HepG2 (cell line): ENCODE results near the gene DLL3. TPM values are rescaled to one million over a fixed set of nuclear protein-coding genes. Genes with fewer than 3 reads are reported as not detected.

ENCODE experiments used
- ADNP ChIP-seq: sonication (generic); formaldehyde crosslinking; IDR thresholded peaks from 2 replicates; pipeline ENCODE4 v1.4.0; 2020; ENCODE audit warnings: missing genetic modification reagents
- AFF4 ChIP-seq: sonication (generic); formaldehyde crosslinking; IDR thresholded peaks from 2 replicates; pipeline ENCODE4 v1.4.0; 2020; ENCODE audit warnings: missing genetic modification reagents
- ARHGAP35 ChIP-seq: sonication (generic); formaldehyde crosslinking; IDR thresholded peaks from 2 replicates; pipeline ENCODE4 v1.9.0; 2022; ENCODE audit warnings: mild to moderate bottlenecking, inconsistent platforms, moderate library complexity, missing genetic modification reagents, borderline replicate concordance
- CBX1 ChIP-seq: IDR thresholded peaks from one replicate; pipeline ENCODE4 v1.6.1; 2016; ENCODE audit warnings: antibody characterized with exemption, low read depth
- CENPT ChIP-seq: sonication (generic); formaldehyde crosslinking; IDR thresholded peaks from 2 replicates; pipeline ENCODE4 v1.8.0; 2022; ENCODE audit warnings: low read depth, mild to moderate bottlenecking, moderate library complexity, missing genetic modification reagents
- DR1 ChIP-seq: sonication (generic); formaldehyde crosslinking; IDR thresholded peaks from 2 replicates; pipeline ENCODE4 v1.8.0; 2021; ENCODE audit warnings: mild to moderate bottlenecking, missing genetic modification reagents, inconsistent platforms
- EED ChIP-seq: sonication (generic); formaldehyde crosslinking; IDR thresholded peaks from 2 replicates; pipeline ENCODE4 v1.5.0; 2020; ENCODE audit warnings: mild to moderate bottlenecking, missing genetic modification reagents
- KAT7 ChIP-seq: IDR thresholded peaks from 2 replicates; pipeline ENCODE4 v1.6.1; 2018; ENCODE audit warnings: borderline replicate concordance, missing compliant biosample characterization
- NRL ChIP-seq: sonication (generic); formaldehyde crosslinking; IDR thresholded peaks from 2 replicates; pipeline ENCODE4 v1.5.0; 2020; ENCODE audit warnings: missing genetic modification reagents, mild to moderate bottlenecking, moderate library complexity, borderline replicate concordance
- REL ChIP-seq: sonication (generic); formaldehyde crosslinking; conservative IDR thresholded peaks from 2 replicates; pipeline ENCODE4 v1.8.0; 2022; ENCODE audit warnings: mild to moderate bottlenecking, missing genetic modification reagents, moderate library complexity
- SKIL ChIP-seq: sonication (generic); formaldehyde crosslinking; IDR thresholded peaks from 2 replicates; pipeline ENCODE4 v1.8.0; 2022; ENCODE audit warnings: missing genetic modification reagents, mild to moderate bottlenecking, moderate library complexity, borderline replicate concordance
- UBTF ChIP-seq: sonication (generic); formaldehyde crosslinking; IDR thresholded peaks from 2 replicates; pipeline ENCODE4 v1.4.0; 2020; ENCODE audit warnings: mild to moderate bottlenecking, missing genetic modification reagents
- USF2 ChIP-seq, 2 experiments: sonication (generic) in 1 of 2; formaldehyde crosslinking in 1 of 2; IDR thresholded peaks; 2 replicates each; pipeline versions ENCODE4 v1.5.1 to v1.6.1; 2011 to 2020; ENCODE audit warnings: borderline replicate concordance in 1 of 2, low read depth in 1 of 2, low read length in 1 of 2, mild to moderate bottlenecking in 1 of 2, missing genetic modification reagents in 1 of 2, moderate library complexity in 1 of 2
- YEATS2 ChIP-seq: sonication (generic); formaldehyde crosslinking; IDR thresholded peaks from 2 replicates; pipeline ENCODE4 v1.4.0; 2020; ENCODE audit warnings: missing genetic modification reagents, borderline replicate concordance
- ZNF180 ChIP-seq: sonication (generic); formaldehyde crosslinking; IDR thresholded peaks from 2 replicates; pipeline ENCODE4 v1.4.0; 2020; ENCODE audit warnings: low read depth, missing genetic modification reagents, borderline replicate concordance
- ZNF572 ChIP-seq: sonication (generic); formaldehyde crosslinking; IDR thresholded peaks from 2 replicates; pipeline ENCODE4 v1.5.1; 2020; ENCODE audit warnings: mild to moderate bottlenecking, missing genetic modification reagents
- ZNF773 ChIP-seq: sonication (generic); formaldehyde crosslinking; IDR thresholded peaks from 2 replicates; pipeline ENCODE4 v1.4.0; 2020; ENCODE audit warnings: missing genetic modification reagents, borderline replicate concordance
- polyA plus RNA-seq, 8 experiments: library from polyadenylated mRNA; depleted of rRNA in 3 of 8; stranded (reverse) in 7 of 8; unstranded in 1 of 8; fragments of >200 nt; fragmentation: Illumina TruSeq in 4 of 8; extraction: Trizol in 4 of 8; gene quantifications; 2 replicates each; pipeline versions ENCODE4 v1.2.1 to v1.2.3, GENCODE V29; 2011 to 2016; ENCODE audit warnings: low read depth in 4 of 8, missing spikeins in 1 of 8, mixed read lengths in 1 of 8; ENCODE audit not compliant: insufficient read depth in 1 of 8
- total RNA-seq, 5 experiments: library from RNA; depleted of rRNA; stranded (reverse); fragments of >200 nt; fragmentation: Illumina TruSeq; extraction: Trizol; gene quantifications; 2 replicates each; pipeline ENCODE4 v1.2.3, GENCODE V29; 2016; ENCODE audit warnings: low read depth in 1 of 5

Gene DLL3
- total and polyA plus RNA-seq, 2 of the 13 experiments (the other 11 are each of a cell fraction or from before 2014, with no cell fraction given), result 0.35 to 0.55 TPM

DNA sequence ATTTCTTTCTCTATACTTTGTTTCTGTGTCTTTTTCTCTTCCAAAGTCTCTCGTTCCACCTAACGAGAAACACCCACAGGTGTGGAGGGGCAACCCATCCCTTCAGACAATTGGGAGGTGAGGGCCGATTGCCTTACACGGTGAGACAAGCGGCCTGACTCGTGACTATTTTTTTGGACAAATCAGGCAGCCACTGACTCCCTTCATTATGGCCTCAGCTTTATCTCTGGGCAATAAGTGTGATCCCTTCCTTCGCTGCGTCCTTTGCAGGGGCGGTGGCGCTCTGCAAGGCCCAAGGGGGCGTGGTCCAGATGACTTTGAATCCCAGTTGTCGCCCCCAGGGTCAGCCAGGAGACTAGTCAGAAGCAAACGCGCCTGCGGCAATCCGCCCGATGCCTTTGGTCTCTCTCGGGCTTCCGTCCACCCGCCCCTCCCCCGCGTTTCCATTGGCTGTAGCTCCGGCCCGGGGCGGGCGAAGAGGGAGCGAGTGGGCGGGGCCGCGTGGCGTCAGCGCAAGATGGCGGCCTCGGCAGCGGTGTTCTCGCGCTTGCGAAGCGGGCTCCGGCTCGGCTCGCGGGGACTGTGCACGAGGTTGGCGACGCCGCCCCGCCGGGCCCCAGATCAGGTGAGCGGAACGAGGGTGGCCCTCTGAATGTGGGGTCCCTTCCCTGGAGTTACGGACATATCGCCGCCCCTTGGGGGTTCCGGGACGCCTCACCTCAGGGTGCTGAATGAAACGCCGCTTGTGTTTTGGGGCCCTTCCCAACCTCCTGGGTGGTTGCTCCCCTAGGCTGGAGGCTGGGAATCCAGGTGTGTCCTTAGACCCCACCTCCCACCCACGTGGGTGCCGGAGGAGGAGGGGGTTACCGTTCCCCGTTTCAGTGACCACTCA, 18.2 kb upstream of the DLL3 start, which contains the start of gene TIMM50 (continued):
- TF ChIP-seq ARHGAP35 (peak; percentile 35; the same call in 1 of the 2 replicates), EED (CRISPR knock-in tag) (no peak), SKIL (CRISPR knock-in tag) (peak; percentile 16; the same call in 1 of the 2 replicates), KAT7 (CRISPR knock-in tag) (peak; percentile 91; the same call in 1 of the 2 replicates), CBX1 (peak; percentile 68), ZNF773 (no peak), NRL (CRISPR knock-in tag) (peak; percentile 80), CENPT (CRISPR knock-in tag) (no peak), ADNP (CRISPR knock-in tag) (no peak), YEATS2 (CRISPR knock-in tag) (peak; percentile 88; the same call in 1 of the 2 replicates), ZNF180 (CRISPR knock-in tag) (no peak), REL (CRISPR knock-in tag) (no peak), DR1 (CRISPR knock-in tag) (peak; percentile 78), UBTF (peak; percentile 67), ZNF572 (CRISPR knock-in tag) (no peak), USF2 (IDR thresholded peaks at IDR 0.05; ENCODE audit: low read depth, low read length) (no peak), USF2 (CRISPR knock-in tag; IDR thresholded peaks at IDR 0.05; ENCODE audit: borderline replicate concordance) (peak; percentile 34; the same call in 1 of the 2 replicates), AFF4 (CRISPR knock-in tag) (no peak)
